Right hindlimb (tissue), 1 donor: ENCODE data around the gene COL11A1.

ENCODE experiments used
- DNase-seq: peaks from one replicate; pipeline ENCODE4 v3.0.0-alpha.2; 2018

COL11A1 gene

GRCh38 chr1:102897557-102897956 lies 210.8 kb downstream of the COL11A1 start:
- no peak for DNase-seq

- DNase-seq: no peak
These were observed 211.6 kb downstream of the COL11A1 start for GRCh38 chr1:102896771-102897170.

- no peak for DNase-seq
These were observed 212.0 kb downstream of the COL11A1 start for GRCh38 chr1:102896286-102896685.

GRCh38 chr1:102891868-102892625 lies 216.3 kb downstream of the COL11A1 start:
- DNase-seq: no peak

- no peak for DNase-seq
These were observed 221.7 kb downstream of the COL11A1 start for GRCh38 chr1:102886638-102887037.

GRCh38 chr1:102884238-102884637 lies 224.1 kb downstream of the COL11A1 start:
- DNase-seq: no peak

GRCh38 chr1:102879439-102879993 lies 228.8 kb downstream of the COL11A1 start:
- DNase-seq: no peak

GRCh38 chr1:102875756-102876155 lies 232.6 kb downstream of the COL11A1 start:
- DNase-seq: no peak

GRCh38 chr1:102872526-102872925 lies 235.8 kb downstream of the COL11A1 start:
- no peak for DNase-seq

GRCh38 chr1:102872097-102872496 lies 236.2 kb downstream of the COL11A1 start:
- no peak for DNase-seq

GRCh38 chr1:102863704-102864103 lies 244.6 kb downstream of the COL11A1 start:
- DNase-seq: no peak

GRCh38 chr1:102861247-102861646 lies 247.1 kb downstream of the COL11A1 start:
- DNase-seq: no peak

GRCh38 chr1:102858695-102859094 lies 249.6 kb downstream of the COL11A1 start:
- DNase-seq: no peak

- no peak for DNase-seq
These were observed 251.1 kb downstream of the COL11A1 start for GRCh38 chr1:102857251-102857650.

- DNase-seq: no peak
These were observed 254.6 kb downstream of the COL11A1 start for GRCh38 chr1:102853701-102854187.

GRCh38 chr1:102853136-102853535 lies 255.2 kb downstream of the COL11A1 start:
- DNase-seq: no peak

- DNase-seq: peak; percentile 74
These were observed 255.7 kb downstream of the COL11A1 start for GRCh38 chr1:102852613-102853012.

GRCh38 chr1:102851616-102852015 lies 256.7 kb downstream of the COL11A1 start:
- DNase-seq: no peak

- no peak for DNase-seq
These were observed 265.7 kb downstream of the COL11A1 start for GRCh38 chr1:102842606-102843005.

GRCh38 chr1:102840741-102841140 lies 267.6 kb downstream of the COL11A1 start:
- no peak for DNase-seq

GRCh38 chr1:102838016-102838415 lies 270.3 kb downstream of the COL11A1 start:
- no peak for DNase-seq

- no peak for DNase-seq
These were observed 270.8 kb downstream of the COL11A1 start for GRCh38 chr1:102837551-102837950.

GRCh38 chr1:102836991-102837390 lies 271.3 kb downstream of the COL11A1 start:
- DNase-seq: no peak

GRCh38 chr1:102834688-102835320 lies 273.5 kb downstream of the COL11A1 start:
- DNase-seq: no peak
